Measurements from ENCODE around the gene PATJ. TPM values are rescaled to one million over a fixed set of nuclear protein-coding genes. Genes with fewer than 3 reads are reported as not detected.
A peak's percentile ranks its signal among the peaks of the same experiment; 100 is the strongest.
"Not testable (repeated sequence)": the region's sequence is repeated elsewhere in the genome, so short reads cannot be mapped to it uniquely, and the experiment has no call there.

Gene PATJ
- total and polyA plus RNA-seq, 5 experiments from 2014 or later: 13.4 to 33.8 (median 17.5) TPM

- no peaks in the 10 kb centered on the region for H3K4me1 Mint-ChIP-seq
- no peak overlapping the region for H3K27ac Mint-ChIP-seq
- H3K4me3 Mint-ChIP-seq: no peak overlapping the region
- H3K9me3 Mint-ChIP-seq: no peaks in the 10 kb centered on the region
- POLR2A ChIA-PET: no interaction called here
- H3K27me3 Mint-ChIP-seq: no peaks in the 10 kb centered on the region
- H3K36me3 Mint-ChIP-seq: peaks cover 0 to 61% (median 15%) of the 10 kb centered on the region in 3 donors
- no peak for ATAC-seq
- DNase-seq: no peak
Measured at GRCh38 chr1:62128745-62129144, 386.5 kb downstream of the PATJ start.

DNA sequence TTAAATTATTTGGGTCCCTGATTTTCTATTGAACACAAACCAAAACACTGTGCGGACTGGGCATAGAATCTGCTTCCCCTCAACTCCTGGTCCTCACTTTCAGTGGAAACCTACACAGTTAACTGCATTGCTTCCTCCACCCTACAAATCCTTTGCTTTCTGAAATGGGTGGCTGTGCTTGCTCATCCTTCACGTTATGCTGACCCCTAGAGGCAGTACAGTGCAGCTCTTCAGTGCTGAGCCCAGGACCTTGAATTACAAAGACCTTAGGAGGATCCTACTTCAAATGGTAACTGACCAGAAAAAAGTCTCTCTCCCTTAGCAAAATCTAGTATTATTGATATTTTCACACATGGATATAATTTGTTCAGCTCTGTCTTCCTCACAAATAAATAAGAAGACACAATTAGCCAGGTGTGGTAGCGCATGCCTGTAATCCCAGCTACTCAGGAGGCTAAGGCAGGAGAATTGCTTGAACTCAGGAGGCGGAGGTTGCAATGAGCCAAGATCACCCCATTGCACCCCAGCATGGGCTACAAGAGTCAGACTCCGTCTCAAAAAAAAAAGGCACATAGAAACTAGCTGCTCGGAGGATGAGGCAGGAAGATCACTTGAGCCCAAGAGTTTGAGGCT lies 388.9 kb downstream of the PATJ start:
- no peaks in the 10 kb centered on the region for H3K9me3 Mint-ChIP-seq
- H3K4me3 Mint-ChIP-seq: no peak overlapping the region
- peak; percentile 54 to 60 for ATAC-seq
- H3K36me3 Mint-ChIP-seq: peaks cover 0 to 63% (median 14%) of the 10 kb centered on the region in 3 donors
- POLR2A ChIA-PET: interaction anchor here (0.7 kb wide), 1 partner anchor 90 kb away, joined by 3 read pairs; no protein-coding TSS in a partner anchor
- H3K27ac Mint-ChIP-seq: peak overlapping the region in 1 of 10 donors; percentile 11
- peak in 3 of 10 donors; percentile 5 to 11 (median 10) for DNase-seq
- H3K4me1 Mint-ChIP-seq: no peaks in the 10 kb centered on the region
- no peaks in the 10 kb centered on the region for H3K27me3 Mint-ChIP-seq

DNA sequence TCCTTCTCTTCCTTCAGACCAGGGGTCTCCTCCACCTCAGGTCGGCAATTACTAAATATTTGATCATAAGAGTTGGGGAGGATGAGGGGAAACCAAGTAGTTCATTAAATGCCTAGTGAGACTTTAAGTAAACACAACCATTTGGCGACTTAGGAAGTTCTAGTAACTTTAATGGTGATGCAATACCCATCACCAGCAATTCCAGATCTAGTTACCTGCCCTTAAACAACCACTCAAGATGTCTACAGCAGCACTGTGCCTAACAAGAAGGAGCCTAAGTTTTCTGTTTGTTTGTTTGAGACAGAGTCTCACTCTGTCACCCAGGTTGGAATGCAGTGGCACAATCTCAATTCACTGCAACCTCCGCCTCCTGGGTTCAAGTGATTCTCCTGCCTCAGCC lies 395.7 kb downstream of the PATJ start:
- peaks cover 0 to 40% (median 10%) of the 10 kb centered on the region in 3 donors for H3K36me3 Mint-ChIP-seq
- H3K27ac Mint-ChIP-seq: peak overlapping the region in 2 of 10 donors; percentile 37 to 45
- ATAC-seq: no peak
- H3K4me3 Mint-ChIP-seq: no peak overlapping the region
- H3K9me3 Mint-ChIP-seq: no peaks in the 10 kb centered on the region
- DNase-seq: no peak
- no peaks in the 10 kb centered on the region for H3K27me3 Mint-ChIP-seq
- POLR2A ChIA-PET: no interaction called here
- peaks cover 0 to 7% (median 0%) of the 10 kb centered on the region in 4 donors for H3K4me1 Mint-ChIP-seq

- H3K27ac Mint-ChIP-seq: peak overlapping the region in 2 of 10 donors; percentile 9 to 63
Measured at GRCh38 chr1:62139410-62139809, 397.1 kb downstream of the PATJ start.

DNA sequence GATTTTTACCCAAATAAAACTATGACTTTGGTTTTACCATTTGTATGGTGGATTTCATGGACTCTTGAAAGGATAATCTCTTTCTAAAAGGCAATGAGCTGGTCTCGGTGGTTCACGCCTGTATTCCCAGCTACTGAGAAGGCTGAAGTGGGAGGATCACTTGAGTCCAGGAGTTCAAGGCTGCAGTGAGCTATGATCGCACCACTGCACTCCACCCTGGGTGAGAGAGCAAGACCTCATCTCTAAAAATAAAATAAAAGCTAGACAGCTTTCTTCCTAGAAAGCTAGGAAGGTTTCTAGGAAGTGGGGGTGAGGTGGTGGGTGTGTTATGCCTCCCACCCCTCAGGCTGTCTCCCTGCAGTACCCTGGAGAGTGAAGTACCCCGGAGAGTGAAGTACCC lies 398.4 kb downstream of the PATJ start:
- H3K9me3 Mint-ChIP-seq: no peaks in the 10 kb centered on the region
- no peak for ATAC-seq
- POLR2A ChIA-PET: interaction anchor here (0.7 kb wide), 1 partner anchor 266 kb away, joined by 3 read pairs; no protein-coding TSS in a partner anchor

More at GRCh38 chr1:62139410-62139809, 397.1 kb downstream of the PATJ start:
- H3K27me3 Mint-ChIP-seq: no peaks in the 10 kb centered on the region
- H3K36me3 Mint-ChIP-seq: peaks cover 0 to 35% (median 10%) of the 10 kb centered on the region in 3 donors
- no peaks in the 10 kb centered on the region for H3K9me3 Mint-ChIP-seq
- no peak for ATAC-seq
- POLR2A ChIA-PET: interaction anchor here (0.7 kb wide), 2 partner anchors 265 to 766 kb away, joined by 3 read pairs; no protein-coding TSS in a partner anchor
- peaks cover 0 to 11% (median 0%) of the 10 kb centered on the region in 4 donors for H3K4me1 Mint-ChIP-seq
- no peak for DNase-seq
- H3K4me3 Mint-ChIP-seq: no peak overlapping the region

DNA sequence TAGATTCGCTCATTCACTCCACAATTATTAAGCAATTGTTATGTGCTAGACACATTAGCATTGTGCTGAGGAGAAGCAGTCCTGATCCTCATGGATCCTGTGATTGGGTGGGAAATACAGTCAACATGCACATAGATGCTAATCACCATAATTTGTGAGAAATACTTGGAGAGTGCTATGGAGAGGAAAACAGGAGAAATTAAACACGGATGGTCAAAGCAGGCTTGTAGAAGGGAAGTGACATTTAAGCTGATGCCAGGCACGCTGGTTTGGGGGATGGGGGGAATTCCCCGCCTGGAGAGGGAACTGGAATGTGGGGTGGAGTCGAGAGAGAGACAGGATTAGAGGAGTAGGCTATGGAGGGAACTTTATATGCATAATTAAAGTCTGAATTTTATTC lies 400.2 kb downstream of the PATJ start:
- H3K36me3 Mint-ChIP-seq: peaks cover 0 to 31% (median 8%) of the 10 kb centered on the region in 3 donors
- H3K4me1 Mint-ChIP-seq: peaks cover 0 to 13% (median 0%) of the 10 kb centered on the region in 4 donors
- DNase-seq (no peak), ATAC-seq (no peak)
- no peaks in the 10 kb centered on the region for H3K9me3 Mint-ChIP-seq
- POLR2A ChIA-PET: no interaction called here
- no peak overlapping the region for H3K4me3 Mint-ChIP-seq
- H3K27me3 Mint-ChIP-seq: no peaks in the 10 kb centered on the region
- H3K27ac Mint-ChIP-seq: peak overlapping the region in 2 of 10 donors; percentile 8 to 14

More for the DNA sequence above, 398.4 kb downstream of the PATJ start:
- Mint-ChIP-seq H3K27ac (no peak overlapping the region), H3K4me3 (no peak overlapping the region), H3K27me3 (no peaks in the 10 kb centered on the region), H3K4me1 (peaks cover 0 to 11% (median 0%) of the 10 kb centered on the region in 4 donors), H3K36me3 (peaks cover 0 to 28% (median 8%) of the 10 kb centered on the region in 3 donors)
- DNase-seq: no peak

DNA sequence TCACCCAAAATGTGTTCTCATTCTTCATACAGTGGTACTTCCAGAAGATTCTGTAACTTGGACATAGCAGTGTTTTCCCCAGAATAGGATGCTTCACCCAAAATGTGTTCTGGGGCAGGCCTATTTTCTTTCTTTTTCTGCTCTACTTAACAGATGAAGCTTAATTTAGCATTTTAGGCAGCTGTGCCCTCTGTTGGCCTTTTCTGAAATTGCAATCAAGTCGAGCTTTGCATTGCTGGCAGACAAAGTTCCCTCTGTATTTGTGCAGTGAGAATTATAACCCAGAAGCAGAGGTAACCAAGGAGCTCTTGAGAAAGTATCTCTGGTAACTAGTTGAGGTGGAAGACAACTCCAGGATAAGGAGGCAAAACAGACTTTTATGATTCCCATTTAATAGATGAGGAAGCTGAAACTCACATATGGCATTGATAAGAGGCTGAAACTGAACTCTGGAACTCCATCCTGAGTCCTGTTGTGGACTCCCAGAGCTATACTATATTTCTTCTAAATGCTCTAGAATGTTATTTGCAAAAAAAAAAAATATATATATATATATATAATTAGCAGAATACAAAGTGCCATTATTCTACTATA lies 402.1 kb downstream of the PATJ start:
- no peak overlapping the region for H3K27ac Mint-ChIP-seq
- H3K36me3 Mint-ChIP-seq: peaks cover 0 to 37% (median 4%) of the 10 kb centered on the region in 3 donors
- peak in 5 of 10 donors; percentile 3 to 25 (median 25) for DNase-seq
- H3K9me3 Mint-ChIP-seq: no peaks in the 10 kb centered on the region
- H3K4me1 Mint-ChIP-seq: peaks cover 0 to 13% (median 0%) of the 10 kb centered on the region in 4 donors
- POLR2A ChIA-PET: no interaction called here
- no peak for ATAC-seq
- H3K4me3 Mint-ChIP-seq: no peak overlapping the region
- no peaks in the 10 kb centered on the region for H3K27me3 Mint-ChIP-seq

GRCh38 chr1:62159940-62160348 lies 417.7 kb downstream of the PATJ start:
- H3K4me1 Mint-ChIP-seq: no peaks in the 10 kb centered on the region
- H3K36me3 Mint-ChIP-seq: peaks cover 0 to 36% (median 10%) of the 10 kb centered on the region in 3 donors
- no peaks in the 10 kb centered on the region for H3K27me3 Mint-ChIP-seq
- ATAC-seq (no peak), DNase-seq (no peak)
- POLR2A ChIA-PET: interaction anchor here (0.6 kb wide), 2 partner anchors 155 to 242 kb away, joined by 3 to 4 read pairs; no protein-coding TSS in a partner anchor
- H3K27ac Mint-ChIP-seq: no peak overlapping the region
- H3K4me3 Mint-ChIP-seq: no peak overlapping the region
- no peaks in the 10 kb centered on the region for H3K9me3 Mint-ChIP-seq

DNA sequence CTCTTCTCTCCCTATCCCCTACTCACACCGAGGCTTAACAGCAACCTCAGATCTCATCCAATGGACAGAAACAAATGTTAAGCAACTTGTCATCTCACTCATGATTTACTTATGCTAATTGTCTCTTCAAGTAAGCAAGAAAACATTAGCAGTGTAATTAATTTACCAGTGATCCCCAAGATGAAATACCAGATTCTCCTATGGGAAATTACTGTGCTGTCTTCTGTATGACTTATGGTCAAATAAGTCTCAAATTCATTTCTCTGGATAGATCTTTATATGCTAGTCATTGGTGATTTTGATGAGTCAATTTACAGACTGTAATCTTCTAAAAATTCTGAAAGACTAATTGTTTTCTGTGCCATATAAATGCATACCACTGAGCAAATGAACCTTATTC lies 419.4 kb downstream of the PATJ start:
- Mint-ChIP-seq H3K27ac (peak overlapping the region in 2 of 10 donors; percentile 2 to 6), H3K4me3 (no peak overlapping the region)
- no peak for DNase-seq

DNA sequence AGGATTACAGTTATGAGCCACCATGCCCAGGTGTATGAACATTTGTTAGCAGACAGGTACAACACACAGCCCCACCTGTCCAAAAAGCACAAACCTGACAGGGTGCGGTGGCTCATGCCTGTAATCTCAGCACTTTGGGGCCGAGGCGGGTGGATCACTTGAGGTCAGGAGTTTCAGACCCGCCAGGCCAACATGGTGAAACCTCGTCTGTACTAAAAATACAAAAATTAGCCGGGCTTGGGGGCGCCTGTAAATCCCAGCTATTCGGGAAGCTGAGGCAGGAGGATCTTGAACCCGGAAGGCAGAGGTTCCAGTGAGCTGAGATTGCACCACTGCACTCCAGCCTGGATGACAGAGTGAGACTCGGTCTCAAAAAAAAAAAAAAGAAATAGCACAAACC lies 428.1 kb downstream of the PATJ start:
- H3K4me1 Mint-ChIP-seq, H3K36me3 Mint-ChIP-seq, H3K9me3 Mint-ChIP-seq, H3K27ac Mint-ChIP-seq, DNase-seq, ATAC-seq, POLR2A ChIA-PET: not testable (repeated sequence)
- H3K27me3 Mint-ChIP-seq: peaks cover under 1 to 15% (median 4%) of the 10 kb centered on the region in 5 donors
- H3K4me3 Mint-ChIP-seq: peak overlapping the region in 1 of 10 donors; percentile 20

More for the DNA sequence above, 419.4 kb downstream of the PATJ start:
- Mint-ChIP-seq H3K36me3 (peaks cover 0 to 36% (median 10%) of the 10 kb centered on the region in 3 donors), H3K4me1 (no peaks in the 10 kb centered on the region), H3K27me3 (no peaks in the 10 kb centered on the region), H3K9me3 (no peaks in the 10 kb centered on the region)
- ATAC-seq: no peak
- POLR2A ChIA-PET: interaction anchor here (0.7 kb wide), 1 partner anchor 27 kb away, joined by 4 read pairs; no protein-coding TSS in a partner anchor

DNA sequence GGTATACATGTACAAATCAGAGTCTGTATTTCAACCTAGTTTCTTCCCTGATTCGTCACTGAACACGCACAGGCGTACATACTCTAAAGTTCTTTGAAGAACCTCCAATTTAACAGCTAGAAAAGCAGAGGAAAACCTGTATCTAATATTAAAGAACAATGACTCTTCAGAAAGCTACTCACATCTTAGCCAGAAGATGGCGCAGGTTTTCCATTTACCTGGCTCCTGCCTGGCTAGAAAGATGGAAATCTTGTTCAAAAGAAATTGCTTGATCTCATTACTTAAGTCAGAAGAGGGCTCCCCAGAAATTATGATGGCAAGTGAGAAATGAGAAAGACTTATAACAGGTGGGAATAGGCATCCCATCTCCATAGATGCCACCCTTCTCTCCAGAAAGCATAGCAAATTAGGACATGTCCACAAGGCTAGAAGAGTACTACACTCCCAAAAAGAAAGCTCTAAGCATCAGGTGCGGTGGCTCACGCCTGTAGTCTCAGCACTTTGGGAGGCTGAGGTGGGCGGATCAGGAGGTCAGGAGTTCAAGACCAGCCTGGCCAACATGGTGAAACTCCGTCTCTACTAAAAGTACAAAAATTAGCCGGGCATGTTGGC lies 433.4 kb downstream of the PATJ start:
- Mint-ChIP-seq H3K4me1 (no peaks in the 10 kb centered on the region), H3K4me3 (no peak overlapping the region), H3K9me3 (no peaks in the 10 kb centered on the region), H3K27me3 (peaks cover 2 to 18% (median 4%) of the 10 kb centered on the region in 5 donors), H3K36me3 (no peaks in the 10 kb centered on the region), H3K27ac (no peak overlapping the region)
- no peak for ATAC-seq
- POLR2A ChIA-PET: interaction anchor here (0.6 kb wide), 1 partner anchor 1474 kb away, joined by 3 read pairs; no protein-coding TSS in a partner anchor
- peak in 8 of 10 donors; percentile 4 to 68 (median 48) for DNase-seq

DNA sequence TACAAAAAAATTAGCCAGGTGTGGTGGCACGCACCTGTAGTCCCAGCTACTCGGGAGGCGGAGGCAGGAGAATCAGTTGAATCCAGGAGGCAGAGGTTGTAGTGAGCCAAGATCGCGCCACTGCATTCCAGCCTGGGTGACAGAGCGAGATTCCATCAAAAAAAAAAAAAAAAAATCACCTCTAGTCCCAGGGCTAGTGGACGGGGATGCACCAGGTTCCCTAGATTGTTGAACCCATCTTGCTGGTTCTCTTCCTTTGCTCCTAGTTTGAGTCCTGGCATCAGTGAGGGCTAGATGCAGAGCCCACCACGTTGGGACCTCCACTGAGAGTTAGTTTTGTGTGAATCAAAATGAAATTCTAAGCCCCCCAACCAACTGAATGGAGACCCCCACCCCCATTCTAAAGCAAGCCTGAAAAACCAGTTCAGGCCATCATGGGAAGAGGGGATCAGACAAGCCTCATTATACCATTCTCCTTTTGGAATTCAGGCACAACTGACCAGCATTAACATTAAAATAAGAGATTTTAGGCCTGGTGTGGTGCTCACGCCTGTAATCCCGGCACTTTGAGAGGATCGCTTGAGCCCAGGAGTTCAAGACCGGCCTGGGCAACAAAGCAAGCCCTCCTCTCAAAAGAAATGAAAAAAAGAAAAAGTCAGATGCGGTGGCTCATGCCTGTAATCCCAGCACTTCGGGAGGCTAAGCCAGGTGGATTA lies 434.5 kb downstream of the PATJ start:
- Mint-ChIP-seq H3K9me3 (no peaks in the 10 kb centered on the region), H3K4me1 (no peaks in the 10 kb centered on the region), H3K36me3 (no peaks in the 10 kb centered on the region), H3K27ac (no peak overlapping the region), H3K4me3 (no peak overlapping the region), H3K27me3 (peaks cover 2 to 18% (median 4%) of the 10 kb centered on the region in 5 donors)
- ATAC-seq (no peak), DNase-seq (no peak)
- POLR2A ChIA-PET: no interaction called here
